NCI-H69 (cell line): Measurements from ENCODE around the gene SLC7A6OS.

Experiments
- DNase-seq: peaks from one replicate; lab custom pipeline; 2025; lab: John Stamatoyannopoulos, UW

Gene SLC7A6OS

GRCh38 chr16:68279726-68280558 lies 30.8 kb downstream of the SLC7A6OS start:
- DNase-seq, result no peak

GRCh38 chr16:68276223-68276622 lies 34.5 kb downstream of the SLC7A6OS start:
- no peak for DNase-seq

GRCh38 chr16:68275611-68276191 lies 35.0 kb downstream of the SLC7A6OS start:
- peak; percentile 71 for DNase-seq

GRCh38 chr16:68274441-68274840 lies 36.3 kb downstream of the SLC7A6OS start:
- peak; percentile 18 for DNase-seq

GRCh38 chr16:68273896-68274295 lies 36.9 kb downstream of the SLC7A6OS start:
- DNase-seq, result no peak

- DNase-seq, result no peak
Measured at GRCh38 chr16:68273459-68273858, 37.3 kb downstream of the SLC7A6OS start.

- DNase-seq, result peak; percentile 84
Measured at GRCh38 chr16:68272507-68273209, 38.1 kb downstream of the SLC7A6OS start.

GRCh38 chr16:68270353-68270752 lies 40.4 kb downstream of the SLC7A6OS start:
- no peak for DNase-seq

GRCh38 chr16:68269793-68270192 lies 41.0 kb downstream of the SLC7A6OS start:
- no peak for DNase-seq

- DNase-seq, result peak; percentile 63
Measured at GRCh38 chr16:68267612-68268405, 42.9 kb downstream of the SLC7A6OS start.

- DNase-seq, result peak; percentile 55
Measured at GRCh38 chr16:68265078-68265920, 45.4 kb downstream of the SLC7A6OS start.

GRCh38 chr16:68264128-68265077 lies 46.3 kb downstream of the SLC7A6OS start, which contains the start of gene SLC7A6:
TSS of gene SLC7A6 (plus strand) at chr16:68264526. CDS start at chr16:68274727, 10,201 bp downstream.
- peak; percentile 68 for DNase-seq

- no peak for DNase-seq
Measured at GRCh38 chr16:68263559-68264127, 47.1 kb downstream of the SLC7A6OS start.

GRCh38 chr16:68259007-68259825 lies 51.5 kb downstream of the SLC7A6OS start:
- DNase-seq, result no peak

GRCh38 chr16:68257906-68258800 lies 52.6 kb downstream of the SLC7A6OS start:
- no peak for DNase-seq

GRCh38 chr16:68257251-68257905 lies 53.4 kb downstream of the SLC7A6OS start:
- DNase-seq, result peak; percentile 29

GRCh38 chr16:68255712-68256111 lies 55.0 kb downstream of the SLC7A6OS start:
- no peak for DNase-seq
